WTC11 (cell line): ENCODE measurements around the gene KLK1. TPM values are rescaled to one million over a fixed set of nuclear protein-coding genes. Genes with fewer than 3 reads are reported as not detected.

Source experiments
- ATAC-seq: fragments of 200-7000 bp; cut with Tn5 transposase; 2 replicates; pipeline ENCODE4 v1.10.0; 2021; ENCODE audit warnings: mild to moderate bottlenecking, moderate library complexity
- CTCF ChIA-PET: fragments of 300-600 bp; sonication (Branson Sonifier 250); formaldehyde crosslinking; loops from one replicate; lab custom pipeline; 2021; ENCODE audit warnings: antibody characterized with exemption; lab: Charles Lee
- POLR2A ChIA-PET: fragments of 350-600 bp; sonication (Branson Sonifier 250); formaldehyde crosslinking; loops from one replicate; lab custom pipeline; 2021; ENCODE audit warnings: antibody characterized with exemption; lab: Charles Lee
- DNase-seq: peaks from one replicate; pipeline ENCODE4 v3.0.0; 2021; ENCODE audit warnings: low spot score
- H3K27ac Mint-ChIP-seq: 2 replicates; pipeline ENCODE4 v1.8.0; 2021; ENCODE audit warnings: mixed read lengths
- H3K27me3 Mint-ChIP-seq: 2 replicates; pipeline ENCODE4 v1.8.0; 2021; ENCODE audit warnings: low read depth, mild to moderate bottlenecking, moderate library complexity, mixed read lengths
- H3K36me3 Mint-ChIP-seq: 2 replicates; pipeline ENCODE4 v1.8.0; 2021; ENCODE audit warnings: mixed read lengths
- H3K4me1 Mint-ChIP-seq: 2 replicates; pipeline ENCODE4 v1.8.0; 2022; ENCODE audit warnings: mixed read lengths
- H3K4me3 Mint-ChIP-seq: 2 replicates; pipeline ENCODE4 v1.8.0; 2021; ENCODE audit warnings: mild to moderate bottlenecking, moderate library complexity, mixed read lengths
- H3K9me3 Mint-ChIP-seq: 2 replicates; pipeline ENCODE4 v1.8.0; 2021; ENCODE audit warnings: mixed read lengths
- CBFB ChIP-seq: sonication (generic); formaldehyde crosslinking; IDR thresholded peaks from 2 replicates; pipeline ENCODE4 v1.8.1; 2022; ENCODE audit warnings: mild to moderate bottlenecking, low read depth, missing genetic modification reagents
- E2F5 ChIP-seq: sonication (generic); formaldehyde crosslinking; IDR thresholded peaks from 2 replicates; pipeline ENCODE4 v1.8.1; 2022; ENCODE audit warnings: mild to moderate bottlenecking, moderate library complexity, missing genetic modification reagents
- ESRRA ChIP-seq: sonication (generic); formaldehyde crosslinking; IDR thresholded peaks from 2 replicates; pipeline ENCODE4 v1.8.1; 2022; ENCODE audit warnings: mild to moderate bottlenecking, missing genetic modification reagents, borderline replicate concordance
- FOXJ3 ChIP-seq: sonication (generic); formaldehyde crosslinking; IDR thresholded peaks from 2 replicates; pipeline ENCODE4 v1.9.0; 2021; ENCODE audit warnings: missing genetic modification reagents, mild to moderate bottlenecking, borderline replicate concordance
- HMGXB4 ChIP-seq: sonication (generic); formaldehyde crosslinking; IDR thresholded peaks from 2 replicates; pipeline ENCODE4 v1.8.1; 2023; ENCODE audit warnings: mild to moderate bottlenecking, moderate library complexity, missing genetic modification reagents
- MYBL2 ChIP-seq: sonication (generic); formaldehyde crosslinking; IDR thresholded peaks from 2 replicates; pipeline ENCODE4 v1.8.1; 2023; ENCODE audit warnings: mild to moderate bottlenecking, moderate library complexity, missing genetic modification reagents
- NFYB ChIP-seq: sonication (generic); formaldehyde crosslinking; conservative IDR thresholded peaks from 2 replicates; pipeline ENCODE4 v1.8.0; 2022; ENCODE audit warnings: low read depth, missing genetic modification reagents
- SMAD3 ChIP-seq: sonication (generic); formaldehyde crosslinking; IDR thresholded peaks from 2 replicates; pipeline ENCODE4 v1.8.0; 2022; ENCODE audit warnings: missing genetic modification reagents, mild to moderate bottlenecking, borderline replicate concordance
- ZBTB43 ChIP-seq: sonication (generic); formaldehyde crosslinking; IDR thresholded peaks from 2 replicates; pipeline ENCODE4 v1.8.1; 2023; ENCODE audit warnings: mild to moderate bottlenecking, missing genetic modification reagents
- ZNF138 ChIP-seq: sonication (generic); formaldehyde crosslinking; conservative IDR thresholded peaks from 2 replicates; pipeline ENCODE4 v1.8.1; 2022; ENCODE audit warnings: mild to moderate bottlenecking, moderate library complexity, missing genetic modification reagents
- ZNF232 ChIP-seq: sonication (generic); formaldehyde crosslinking; IDR thresholded peaks from 2 replicates; pipeline ENCODE4 v1.8.0; 2022; ENCODE audit warnings: mild to moderate bottlenecking, missing genetic modification reagents
- ZNF425 ChIP-seq: fragments of 250-450 bp; sonication (Bioruptor Pico); conservative IDR thresholded peaks from 2 replicates; pipeline ENCODE4 v1.9.0; 2021; ENCODE audit warnings: mild to moderate bottlenecking
- ZSCAN18 ChIP-seq: fragments of 250-450 bp; sonication (Bioruptor Pico); IDR thresholded peaks from 2 replicates; pipeline ENCODE4 v2.1.2; 2022; ENCODE audit warnings: mild to moderate bottlenecking, moderate library complexity
- total RNA-seq: library from RNA; stranded (reverse); gene quantifications from 3 replicates; pipeline ENCODE4 v1.2.3, GENCODE V29; 2021

The KLK1 gene
- total RNA-seq, 1 experiment from 2014 or later = 3.9 TPM

GRCh38 chr19:50854636-50855410 is 31.2 kb upstream of the KLK1 start, which contains the start of gene KLK3:
TSS of gene KLK3 (plus strand) at chr19:50854915. CDS start at chr19:50854956, 41 bp downstream.
- H3K27ac Mint-ChIP-seq = no peak within 1 kb of the TSS

More at GRCh38 chr19:50854636-50855410, 31.2 kb upstream of the KLK1 start, which contains the start of gene KLK3:
- ChIA-PET CTCF (interaction anchor here (1.0 to 1.8 kb wide), 2 partner anchors 59 to 67 kb away, joined by 3 to 4 read pairs; no protein-coding TSS in a partner anchor), POLR2A (no interaction called here)
- DNase-seq (no peak), ATAC-seq (no peak)
- no peaks in the 10 kb centered on the region for H3K36me3 Mint-ChIP-seq
- H3K4me1 Mint-ChIP-seq = peaks cover 18% of the 10 kb centered on the region
- peaks cover under 1% of the 10 kb centered on the region for H3K9me3 Mint-ChIP-seq
- TF ChIP-seq HMGXB4 (CRISPR knock-in tag) (no peak), FOXJ3 (no peak), MYBL2 (CRISPR knock-in tag) (no peak), ESRRA (CRISPR knock-in tag) (no peak), ZNF138 (CRISPR knock-in tag) (no peak), ZSCAN18 (CRISPR knock-in tag) (no peak), ZNF232 (no peak), E2F5 (CRISPR knock-in tag) (no peak), CBFB (CRISPR knock-in tag) (no peak), ZNF425 (CRISPR knock-in tag) (no peak), NFYB (CRISPR knock-in tag) (no peak), ZBTB43 (no peak), SMAD3 (CRISPR knock-in tag) (no peak)
- H3K27me3 Mint-ChIP-seq = peaks cover 66% of the 10 kb centered on the region
- H3K4me3 Mint-ChIP-seq = no peak within 1 kb of the TSS
